K562 (cell line): ENCODE measurements around the gene GAL3ST2. TPM values are rescaled to one million over a fixed set of nuclear protein-coding genes. Genes with fewer than 3 reads are reported as not detected.
"Not testable (repeated sequence)": the region's sequence is repeated elsewhere in the genome, so short reads cannot be mapped to it uniquely, and the experiment has no call there.

ENCODE experiments used
- CREM ChIP-seq: IDR thresholded peaks from 2 replicates; pipeline ENCODE4 v1.6.1; 2014; ENCODE audit warnings: antibody characterized with exemption, low read depth
- HINFP ChIP-seq: fragments of 450-650 bp; conservative IDR thresholded peaks from 2 replicates; pipeline ENCODE4 v1.6.1; 2016; ENCODE audit warnings: missing genetic modification characterization, low read depth, mild to moderate bottlenecking, control low read depth, missing compliant biosample characterization
- RAD21 ChIP-seq, 2 experiments: fragments of 250-450 bp in 1 of 2; fragments of 450-650 bp in 1 of 2; sonication (Bioruptor Pico) in 1 of 2; formaldehyde crosslinking in 1 of 2; IDR thresholded peaks in 1 of 2; conservative IDR thresholded peaks in 1 of 2; 2 replicates each; pipeline versions ENCODE4 v1.4.0 to v1.8.0; 2020 to 2022; ENCODE audit warnings: mild to moderate bottlenecking in 2 of 2, moderate library complexity in 1 of 2
- REST ChIP-seq, 2 experiments: fragments of 450-650 bp; formaldehyde crosslinking in 1 of 2; IDR thresholded peaks; 2 replicates each; pipeline versions ENCODE4 v1.4.0 to v1.6.1; 2014 to 2020; ENCODE audit warnings: mild to moderate bottlenecking in 2 of 2, borderline replicate concordance in 1 of 2, low read depth in 1 of 2
- SMARCE1 ChIP-seq: fragments of 450-650 bp; IDR thresholded peaks from 2 replicates; pipeline ENCODE4 v1.7.1; 2016; ENCODE audit warnings: mild to moderate bottlenecking
- SMC3 ChIP-seq: conservative IDR thresholded peaks from 2 replicates; pipeline ENCODE4 v1.6.1; 2011; ENCODE audit warnings: low read depth, low read length, improper control_type of control experiment; ENCODE audit not compliant: insufficient read depth
- polyA plus RNA-seq, 8 experiments: library from polyadenylated mRNA; depleted of rRNA in 4 of 8; stranded (reverse) in 5 of 8; unstranded in 3 of 8; fragments of >200 nt; fragmentation: Nextera tagmentation in 2 of 8; fragmentation: Illumina TruSeq in 1 of 8; extraction: Ambion mirVana in 2 of 8; extraction: Trizol in 1 of 8; gene quantifications; 2 replicates each; pipeline versions ENCODE4 v1.2.1 to v1.2.3, GENCODE V29; 2011 to 2014; ENCODE audit warnings: inconsistent platforms in 1 of 8, missing spikeins in 1 of 8
- total RNA-seq, 7 experiments: library from RNA; depleted of rRNA in 6 of 7; stranded (reverse); fragments of >200 nt in 6 of 7; fragmentation: Illumina TruSeq in 2 of 7; extraction: Trizol in 2 of 7; gene quantifications; 2 replicates each; pipeline versions ENCODE4 v1.2.1 to v1.2.3, GENCODE V29; 2011 to 2021; ENCODE audit warnings: low replicate concordance in 1 of 7

The GAL3ST2 gene
- total and polyA plus RNA-seq, 9 of the 15 experiments (the other 6 are each of a cell fraction or from before 2014, with no cell fraction given): 0.42 TPM; not detected in 8

- TF ChIP-seq REST (IDR thresholded peaks at IDR 0.05; ENCODE audit: borderline replicate concordance) (peak; percentile 44; the same call in 1 of the 2 replicates), CREM (peak; percentile 74), RAD21 (CRISPR knock-in tag; conservative IDR thresholded peaks at IDR 0.05 in 1 of 2, IDR thresholded peaks at IDR 0.05 in 1 of 2) (peak; percentile 47 to 76; a peak in 3 of 4 replicates), SMARCE1 (0 out of 2 replicates have a peak, but pooled peaks have one; percentile 16), HINFP (0 out of 2 replicates have a peak, but pooled peaks have one; percentile 25), SMC3 (0 out of 2 replicates have a peak, but pooled peaks have one; percentile 11)
- TF ChIP-seq REST (CRISPR knock-in tag; IDR thresholded peaks at IDR 0.05; ENCODE audit: low read depth): not testable (repeated sequence)
- TF ChIP-seq, all 486 proteins: peak for 15; not testable (repeated sequence) for 471
These were observed 44.0 kb upstream of the GAL3ST2 start (continued) for GRCh38 chr2:241732513-241733186.
